ENCODE data around the gene STXBP2.

STXBP2 gene

DNA sequence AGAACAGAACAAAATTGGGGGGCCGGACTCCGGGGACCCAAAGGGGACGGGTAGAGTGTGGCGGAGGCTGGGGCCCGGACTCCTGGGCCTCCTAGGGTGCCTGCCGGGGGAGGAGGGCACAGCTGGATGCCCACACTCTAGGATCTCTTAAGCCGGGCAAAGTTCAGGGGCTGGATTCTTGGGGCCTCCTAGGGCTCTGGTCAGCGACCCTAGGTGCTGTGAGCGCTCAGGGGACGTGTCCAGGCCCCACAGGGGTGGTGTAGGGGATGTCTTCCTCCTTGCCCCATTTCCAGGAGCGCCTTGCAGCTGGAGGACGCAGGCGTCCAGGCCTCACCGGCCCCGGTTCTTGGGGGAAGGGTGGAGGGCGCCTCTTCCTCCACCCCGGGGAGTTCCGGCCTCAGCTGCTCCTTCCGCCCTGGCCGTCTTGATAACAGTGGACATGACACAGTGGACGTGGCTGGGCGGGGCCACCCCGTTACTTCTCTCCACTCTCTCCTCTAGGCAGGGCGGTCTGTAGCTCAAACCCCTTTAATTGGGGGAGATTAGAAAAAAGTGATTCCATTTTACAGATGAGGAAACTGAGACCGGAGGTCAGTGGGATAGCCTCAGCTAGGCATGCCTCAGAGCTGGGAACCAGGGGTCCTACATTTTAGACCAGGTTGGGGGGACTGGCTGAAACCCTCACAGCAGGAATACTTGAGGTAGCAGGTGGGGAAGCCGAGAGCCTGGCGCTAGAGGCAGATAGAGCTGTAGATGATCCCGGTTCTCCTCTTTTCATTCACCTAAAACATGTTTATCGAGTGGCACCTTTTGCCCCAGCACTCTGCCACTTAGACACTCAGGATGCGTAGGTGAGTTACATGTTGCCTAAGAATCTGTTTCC is 705 bp downstream of the STXBP2 start:
- CTCF ChIA-PET, result interaction anchor here (0.7 to 1.5 kb wide), 5 partner anchors 11 to 162 kb away, joined by 3 to 4 read pairs (median 3); partner anchors contain the start of gene TRAPPC5
- H3K4me1 ChIP-seq (ENCODE audit: control extremely low read depth in 1 of 4, control insufficient read depth in 4 of 4, insufficient read depth in 4 of 4, low read length in 3 of 4), result peaks cover 0 to 21% (median 18%) of the 10 kb centered on the region in 4 experiments

GRCh38 chr19:7638802-7639465 is 2.0 kb downstream of the STXBP2 start:
- H3K27me3 ChIP-seq (replicated peaks in 2 of 5; ENCODE audit: control insufficient read depth in 4 of 5, insufficient read depth in 5 of 5, low read length in 4 of 5), result no peaks in the 10 kb centered on the region
- no peak overlapping the region for H3K27ac ChIP-seq (ENCODE audit: insufficient read depth in 1 of 2, low read depth in 1 of 2, low read length in 2 of 2, poor library complexity in 1 of 2, severe bottlenecking in 2 of 2)
- no peaks in the 10 kb centered on the region for H3K9me3 ChIP-seq (ENCODE audit: control extremely low read depth in 1 of 5, control insufficient read depth in 4 of 5, insufficient read depth in 2 of 5, low read depth in 1 of 5, low read length in 4 of 5)
- ChIA-PET CTCF (interaction anchor here (1.1 to 1.5 kb wide), 2 partner anchors 19 to 48 kb away, joined by 3 to 4 read pairs; no protein-coding TSS in a partner anchor), POLR2A (no interaction called here)
- no peak for DNase-seq
- H3K4me3 ChIP-seq (ENCODE audit: control insufficient read depth in 1 of 7, extremely low read depth in 1 of 7, insufficient read depth in 4 of 7, low read depth in 2 of 7, low read length in 6 of 7), result no peak overlapping the region
- 96% methylated on average over 10 of the region's 12 CpGs for WGBS (ENCODE audit: insufficient coverage)
- peaks cover 0 to 21% (median 18%) of the 10 kb centered on the region in 4 experiments for H3K4me1 ChIP-seq (ENCODE audit: control extremely low read depth in 1 of 4, control insufficient read depth in 4 of 4, insufficient read depth in 4 of 4, low read length in 3 of 4)
- H3K36me3 ChIP-seq (ENCODE audit: control insufficient read depth in 4 of 4, insufficient read depth in 4 of 4, low read length in 3 of 4), result peaks cover 0 to 28% (median 14%) of the 10 kb centered on the region in 4 experiments

More for the DNA sequence above, 705 bp downstream of the STXBP2 start:
- peak overlapping the region; percentile 46 to 87 for H3K27ac ChIP-seq (ENCODE audit: insufficient read depth in 1 of 2, low read depth in 1 of 2, low read length in 2 of 2, poor library complexity in 1 of 2, severe bottlenecking in 2 of 2)
- 29% methylated on average over 18 of the region's 30 CpGs for WGBS (ENCODE audit: insufficient coverage)
- peak overlapping the region; percentile 52 to 91 (median 79) for H3K4me3 ChIP-seq (ENCODE audit: control insufficient read depth in 1 of 7, extremely low read depth in 1 of 7, insufficient read depth in 4 of 7, low read depth in 2 of 7, low read length in 6 of 7)
- POLR2A ChIA-PET, result interaction anchor here (1.1 to 1.2 kb wide), 2 partner anchors 18 to 40 kb away, joined by 3 read pairs; no protein-coding TSS in a partner anchor
- H3K36me3 ChIP-seq (ENCODE audit: control insufficient read depth in 4 of 4, insufficient read depth in 4 of 4, low read length in 3 of 4), result peaks cover 0 to 25% (median 14%) of the 10 kb centered on the region in 4 experiments
- H3K9me3 ChIP-seq (ENCODE audit: control extremely low read depth in 1 of 5, control insufficient read depth in 4 of 5, insufficient read depth in 2 of 5, low read depth in 1 of 5, low read length in 4 of 5), result no peaks in the 10 kb centered on the region
- no peaks in the 10 kb centered on the region for H3K27me3 ChIP-seq (replicated peaks in 2 of 5; ENCODE audit: control insufficient read depth in 4 of 5, insufficient read depth in 5 of 5, low read length in 4 of 5)
- peak in 1 of 3 donors; percentile 47 for DNase-seq

- POLR2A ChIA-PET, result no interaction called here
- Histone ChIP-seq H3K27ac (ENCODE audit: insufficient read depth in 1 of 2, low read depth in 1 of 2, low read length in 2 of 2, poor library complexity in 1 of 2, severe bottlenecking in 2 of 2) (no peak overlapping the region), H3K27me3 (replicated peaks in 2 of 5; ENCODE audit: control insufficient read depth in 4 of 5, insufficient read depth in 5 of 5, low read length in 4 of 5) (no peaks in the 10 kb centered on the region), H3K4me3 (ENCODE audit: control insufficient read depth in 1 of 7, extremely low read depth in 1 of 7, insufficient read depth in 4 of 7, low read depth in 2 of 7, low read length in 6 of 7) (no peak overlapping the region), H3K9me3 (ENCODE audit: control extremely low read depth in 1 of 5, control insufficient read depth in 4 of 5, insufficient read depth in 2 of 5, low read depth in 1 of 5, low read length in 4 of 5) (no peaks in the 10 kb centered on the region), H3K4me1 (ENCODE audit: control extremely low read depth in 1 of 4, control insufficient read depth in 4 of 4, insufficient read depth in 4 of 4, low read length in 3 of 4) (peaks cover 0 to 22% (median 21%) of the 10 kb centered on the region in 4 experiments), H3K36me3 (ENCODE audit: control insufficient read depth in 4 of 4, insufficient read depth in 4 of 4, low read length in 3 of 4) (peaks cover 0 to 36% (median 17%) of the 10 kb centered on the region in 4 experiments)
- CTCF ChIA-PET, result no interaction called here
- WGBS (ENCODE audit: insufficient coverage), result 98% methylated on average over 11 of the region's 13 CpGs
- DNase-seq, result peak in 1 of 3 donors; percentile 32
These were observed 3.0 kb downstream of the STXBP2 start for GRCh38 chr19:7639863-7640348.

- Histone ChIP-seq H3K36me3 (ENCODE audit: control insufficient read depth in 4 of 4, insufficient read depth in 4 of 4, low read length in 3 of 4) (peaks cover 0 to 40% (median 18%) of the 10 kb centered on the region in 4 experiments), H3K27ac (ENCODE audit: insufficient read depth in 1 of 2, low read depth in 1 of 2, low read length in 2 of 2, poor library complexity in 1 of 2, severe bottlenecking in 2 of 2) (no peak overlapping the region), H3K27me3 (replicated peaks in 2 of 5; ENCODE audit: control insufficient read depth in 4 of 5, insufficient read depth in 5 of 5, low read length in 4 of 5) (no peaks in the 10 kb centered on the region), H3K4me3 (ENCODE audit: control insufficient read depth in 1 of 7, extremely low read depth in 1 of 7, insufficient read depth in 4 of 7, low read depth in 2 of 7, low read length in 6 of 7) (no peak overlapping the region), H3K9me3 (ENCODE audit: control extremely low read depth in 1 of 5, control insufficient read depth in 4 of 5, insufficient read depth in 2 of 5, low read depth in 1 of 5, low read length in 4 of 5) (no peaks in the 10 kb centered on the region), H3K4me1 (ENCODE audit: control extremely low read depth in 1 of 4, control insufficient read depth in 4 of 4, insufficient read depth in 4 of 4, low read length in 3 of 4) (peaks cover 0 to 28% (median 20%) of the 10 kb centered on the region in 4 experiments)
- DNase-seq, result no peak
- CTCF ChIA-PET, result interaction anchor here (1.1 to 1.8 kb wide), 3 partner anchors 10 to 40 kb away, joined by 3 to 7 read pairs (median 3); partner anchors contain the start of gene TRAPPC5
- WGBS (ENCODE audit: insufficient coverage), result 95% methylated on average over 10 of the region's 11 CpGs
- POLR2A ChIA-PET, result interaction anchor here (0.5 to 1.1 kb wide), 2 partner anchors 9 to 11 kb away, joined by 3 to 5 read pairs; partner anchors contain the start of genes PET100 and XAB2
These were observed 3.9 kb downstream of the STXBP2 start for GRCh38 chr19:7640803-7641202.

- ChIA-PET CTCF (interaction anchor here (1.1 to 1.8 kb wide), 3 partner anchors 10 to 39 kb away, joined by 3 to 7 read pairs (median 3); partner anchors contain the start of gene TRAPPC5), POLR2A (interaction anchor here (0.5 to 1.1 kb wide), 3 partner anchors 8 to 241 kb away, joined by 3 to 5 read pairs (median 5); partner anchors contain the start of genes PET100 and XAB2)
- DNase-seq, result no peak
- no peak overlapping the region for H3K4me3 ChIP-seq (ENCODE audit: control insufficient read depth in 1 of 7, extremely low read depth in 1 of 7, insufficient read depth in 4 of 7, low read depth in 2 of 7, low read length in 6 of 7)
- peaks cover 0 to 27% (median 13%) of the 10 kb centered on the region in 4 experiments for H3K4me1 ChIP-seq (ENCODE audit: control extremely low read depth in 1 of 4, control insufficient read depth in 4 of 4, insufficient read depth in 4 of 4, low read length in 3 of 4)
- WGBS (ENCODE audit: insufficient coverage), result 97% methylated on average over 42 of the region's 43 CpGs
- H3K36me3 ChIP-seq (ENCODE audit: control insufficient read depth in 4 of 4, insufficient read depth in 4 of 4, low read length in 3 of 4), result peaks cover 0 to 46% (median 22%) of the 10 kb centered on the region in 4 experiments
- no peaks in the 10 kb centered on the region for H3K27me3 ChIP-seq (replicated peaks in 2 of 5; ENCODE audit: control insufficient read depth in 4 of 5, insufficient read depth in 5 of 5, low read length in 4 of 5)
- H3K9me3 ChIP-seq (ENCODE audit: control extremely low read depth in 1 of 5, control insufficient read depth in 4 of 5, insufficient read depth in 2 of 5, low read depth in 1 of 5, low read length in 4 of 5), result no peaks in the 10 kb centered on the region
- no peak overlapping the region for H3K27ac ChIP-seq (ENCODE audit: insufficient read depth in 1 of 2, low read depth in 1 of 2, low read length in 2 of 2, poor library complexity in 1 of 2, severe bottlenecking in 2 of 2)
These were observed 4.7 kb downstream of the STXBP2 start for GRCh38 chr19:7641290-7642276.
